ENCODE data around the gene KRT34.

Gene KRT34

DNA sequence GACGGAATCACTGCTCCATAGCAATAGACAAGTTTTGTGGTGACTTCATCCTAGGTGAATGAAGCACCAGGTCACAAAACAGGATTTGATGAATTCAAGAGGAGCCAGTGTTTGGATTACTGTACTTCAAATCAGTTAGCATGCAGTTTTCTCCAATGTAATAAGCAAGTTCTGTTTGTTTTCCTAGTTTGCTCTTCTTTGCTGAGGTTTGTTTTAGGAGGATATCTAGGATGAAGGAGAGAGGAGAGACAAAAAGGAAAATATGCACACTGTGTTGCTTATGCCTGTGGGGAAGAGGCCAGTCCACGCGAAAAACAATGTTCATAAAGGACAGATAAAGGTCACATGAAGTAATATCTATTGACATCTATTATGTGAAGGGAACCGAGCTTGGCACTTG, 33.3 kb upstream of the KRT34 start:
- DNase-seq (ENCODE audit: low read depth), result no peak
- H3K4me3 ChIP-seq (replicated peaks; ENCODE audit: low read depth, low read length), result no peak overlapping the region
- TF ChIP-seq, protein P1, sequence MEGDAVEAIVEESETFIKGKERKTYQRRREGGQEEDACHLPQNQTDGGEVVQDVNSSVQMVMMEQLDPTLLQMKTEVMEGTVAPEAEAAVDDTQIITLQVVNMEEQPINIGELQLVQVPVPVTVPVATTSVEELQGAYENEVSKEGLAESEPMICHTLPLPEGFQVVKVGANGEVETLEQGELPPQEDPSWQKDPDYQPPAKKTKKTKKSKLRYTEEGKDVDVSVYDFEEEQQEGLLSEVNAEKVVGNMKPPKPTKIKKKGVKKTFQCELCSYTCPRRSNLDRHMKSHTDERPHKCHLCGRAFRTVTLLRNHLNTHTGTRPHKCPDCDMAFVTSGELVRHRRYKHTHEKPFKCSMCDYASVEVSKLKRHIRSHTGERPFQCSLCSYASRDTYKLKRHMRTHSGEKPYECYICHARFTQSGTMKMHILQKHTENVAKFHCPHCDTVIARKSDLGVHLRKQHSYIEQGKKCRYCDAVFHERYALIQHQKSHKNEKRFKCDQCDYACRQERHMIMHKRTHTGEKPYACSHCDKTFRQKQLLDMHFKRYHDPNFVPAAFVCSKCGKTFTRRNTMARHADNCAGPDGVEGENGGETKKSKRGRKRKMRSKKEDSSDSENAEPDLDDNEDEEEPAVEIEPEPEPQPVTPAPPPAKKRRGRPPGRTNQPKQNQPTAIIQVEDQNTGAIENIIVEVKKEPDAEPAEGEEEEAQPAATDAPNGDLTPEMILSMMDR (IDR thresholded peaks at IDR 0.05; ENCODE audit: low read length, missing control alignments), result no peak

DNA sequence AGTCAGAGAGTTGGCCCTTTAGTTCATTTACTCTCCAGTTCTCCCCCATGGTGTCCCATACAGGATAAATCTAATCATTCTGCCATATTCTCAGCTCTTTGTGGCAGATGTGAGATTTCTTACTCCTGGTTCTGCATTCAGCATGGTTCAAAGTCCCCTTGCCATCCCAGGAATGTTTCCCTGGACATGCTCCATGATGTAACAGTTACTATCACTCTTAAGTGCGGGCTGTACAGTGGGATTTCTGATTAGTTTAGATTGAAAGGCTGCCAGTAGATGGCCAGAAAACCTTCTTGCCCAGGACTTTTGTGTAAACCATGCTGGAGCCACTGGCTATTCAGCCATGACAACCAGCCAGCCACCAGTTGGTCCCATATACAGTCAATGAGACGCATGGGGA, 31.9 kb upstream of the KRT34 start:
- TF ChIP-seq, protein P1 (IDR thresholded peaks at IDR 0.05; ENCODE audit: low read length, missing control alignments), result no peak
- no peak overlapping the region for H3K4me3 ChIP-seq (replicated peaks; ENCODE audit: low read depth, low read length)
- DNase-seq (ENCODE audit: low read depth), result no peak

DNA sequence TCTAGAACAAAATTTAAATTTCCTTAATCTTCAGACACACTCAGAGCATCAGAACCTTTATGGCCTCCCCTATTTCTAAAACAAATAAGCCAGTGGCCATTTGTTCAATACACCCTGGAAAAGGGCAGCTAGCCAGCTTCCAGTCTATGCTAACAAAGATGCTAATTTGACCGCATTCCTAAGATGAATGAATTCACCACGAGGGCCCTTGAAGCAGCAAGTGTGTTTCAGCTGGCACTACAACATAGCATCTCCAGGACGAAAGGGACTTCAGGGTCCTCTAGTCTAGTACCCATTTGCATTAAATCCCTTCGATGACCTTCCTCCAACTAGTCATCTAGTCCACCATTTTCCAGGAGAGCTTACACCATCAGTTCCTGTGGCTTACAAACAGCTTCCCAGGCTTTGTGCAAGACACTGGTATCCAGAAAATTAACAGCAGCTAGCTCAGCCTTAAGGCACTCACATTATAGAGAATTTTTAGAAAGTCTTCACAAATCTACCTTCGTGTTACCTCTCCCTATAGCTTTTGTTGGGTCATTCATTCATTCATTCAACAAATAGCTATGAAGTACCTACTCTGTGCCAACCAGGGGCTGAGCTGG, 31.3 kb upstream of the KRT34 start:
- no peak for DNase-seq (ENCODE audit: low read depth)
- TF ChIP-seq, protein P1 (IDR thresholded peaks at IDR 0.05; ENCODE audit: low read length, missing control alignments), result no peak
- H3K4me3 ChIP-seq (replicated peaks; ENCODE audit: low read depth, low read length), result no peak overlapping the region

DNA sequence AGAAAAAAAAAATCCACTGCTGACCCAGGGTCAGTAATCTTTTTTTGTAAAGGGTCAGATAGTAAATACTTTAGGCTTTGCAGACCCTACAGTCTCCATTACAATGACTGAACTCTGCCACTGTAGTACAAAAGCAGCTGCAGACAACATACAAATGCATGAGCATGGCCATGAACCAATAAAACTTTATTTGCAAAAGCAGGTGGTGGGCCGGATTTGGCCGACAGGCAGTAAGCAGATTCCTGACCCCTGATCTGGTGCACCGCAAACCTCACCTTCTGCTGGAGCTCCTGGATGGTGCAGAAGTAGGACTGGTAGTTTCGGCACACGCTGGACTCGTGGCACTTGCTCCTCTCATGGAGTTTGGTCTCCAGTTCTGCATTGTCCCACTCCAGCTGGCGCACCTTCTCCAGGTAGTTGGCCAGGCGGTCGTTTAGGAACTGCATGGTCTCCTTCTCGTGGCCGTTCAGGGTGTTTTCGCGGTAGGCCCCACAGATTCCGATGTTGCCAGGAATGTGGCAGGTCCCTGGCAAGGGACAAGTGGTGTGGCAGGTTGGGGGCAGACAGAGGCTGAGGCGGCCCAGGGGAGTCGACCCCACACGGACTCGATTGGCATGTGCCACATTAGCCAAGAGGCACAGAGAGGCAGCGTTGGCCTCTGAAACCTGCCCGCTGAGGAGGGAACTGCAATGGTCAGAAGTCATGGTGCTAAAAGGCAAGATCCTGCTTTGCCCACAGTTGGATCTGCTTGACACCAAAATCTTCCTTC, 29.1 kb upstream of the KRT34 start:
- no peak for DNase-seq (ENCODE audit: low read depth)
- H3K4me3 ChIP-seq (replicated peaks; ENCODE audit: low read depth, low read length), result no peak overlapping the region
- TF ChIP-seq, protein P1 (IDR thresholded peaks at IDR 0.05; ENCODE audit: low read length, missing control alignments), result no peak

DNA sequence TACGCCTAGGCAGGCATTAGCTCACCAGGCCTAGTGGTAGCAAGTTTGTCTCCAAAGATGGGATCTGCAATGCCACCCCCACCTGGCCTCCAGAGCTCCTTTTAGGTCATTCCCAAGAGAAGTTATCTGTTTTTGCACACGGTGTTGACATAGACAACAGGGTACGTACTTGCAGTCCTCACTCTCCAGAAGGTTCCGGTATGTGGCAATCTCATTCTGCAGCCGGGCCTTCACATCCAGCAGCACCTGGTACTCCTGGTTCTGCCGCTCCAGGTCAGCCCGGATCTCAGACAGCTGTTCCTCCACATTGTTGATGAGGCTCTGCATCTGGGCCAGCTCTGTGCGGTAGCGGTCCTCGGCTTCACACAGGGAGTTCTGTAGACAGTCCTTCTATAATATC, 25.1 kb upstream of the KRT34 start:
- no peak for DNase-seq (ENCODE audit: low read depth)
- H3K4me3 ChIP-seq (replicated peaks; ENCODE audit: low read depth, low read length), result no peak overlapping the region
- TF ChIP-seq, protein P1 (IDR thresholded peaks at IDR 0.05; ENCODE audit: low read length, missing control alignments), result no peak

DNA sequence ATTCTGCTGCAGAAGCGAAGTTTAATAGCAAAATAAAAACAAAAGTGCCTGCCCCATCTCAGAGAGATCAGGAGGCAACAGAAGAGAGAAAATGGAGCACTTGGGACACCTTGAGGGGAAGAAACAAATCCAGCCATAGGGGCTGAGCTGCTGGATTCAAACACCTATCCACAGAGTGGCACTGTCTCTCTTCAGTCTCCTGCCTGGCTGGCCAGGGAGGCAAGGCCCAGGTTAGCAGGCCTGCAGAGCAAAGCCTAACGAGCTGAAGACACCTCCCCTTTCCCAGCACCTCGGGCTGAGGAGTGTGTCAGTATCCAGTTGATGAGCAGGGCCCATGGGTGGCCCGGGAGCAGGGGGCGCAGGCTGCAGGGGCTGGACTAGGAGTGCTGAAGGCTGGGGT, 24.1 kb upstream of the KRT34 start:
- H3K4me3 ChIP-seq (replicated peaks; ENCODE audit: low read depth, low read length), result no peak overlapping the region
- DNase-seq (ENCODE audit: low read depth), result no peak
- TF ChIP-seq, protein P1 (IDR thresholded peaks at IDR 0.05; ENCODE audit: low read length, missing control alignments), result no peak

Measured in fibroblast of pulmonary artery (primary cell).